Measurements from ENCODE around the gene CIB2. TPM values are rescaled to one million over a fixed set of nuclear protein-coding genes. Genes with fewer than 3 reads are reported as not detected.

Gene CIB2
- total RNA-seq, 1 experiment from 2014 or later, result 17.3 TPM

DNA sequence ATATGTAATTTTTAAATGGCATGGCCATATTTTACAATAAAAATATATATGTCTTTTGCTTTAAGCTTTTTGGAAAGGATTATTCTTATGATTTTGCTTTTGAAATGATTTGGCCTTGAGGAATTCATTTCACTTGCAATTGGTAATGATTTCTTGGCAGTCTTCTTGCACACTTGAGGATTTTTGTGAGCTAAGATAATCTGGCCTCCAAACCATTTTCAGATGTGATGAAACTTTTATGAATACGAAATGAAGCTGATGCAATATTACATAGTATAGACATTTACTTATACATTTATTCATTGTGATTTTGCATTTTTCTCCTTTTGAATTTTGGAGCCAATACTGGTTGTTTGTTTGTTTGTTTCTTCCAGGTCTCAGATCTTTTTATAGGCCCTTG lies 45.3 kb downstream of the CIB2 start:
- POLR2A ChIA-PET, result no interaction called here
- H3K36me3 ChIP-seq (ENCODE audit: control insufficient read depth in 1 of 2, insufficient read depth in 2 of 2, low read length in 2 of 2), result no peaks in the 10 kb centered on the region

More for the DNA sequence above, 45.3 kb downstream of the CIB2 start:
- no peak overlapping the region for H3K4me2 ChIP-seq (ENCODE audit: low read length)
- TF ChIP-seq REST (IDR thresholded peaks at IDR 0.05; ENCODE audit: low read depth) (no peak), YY1 (IDR thresholded peaks at IDR 0.05; ENCODE audit: extremely low read depth, insufficient replicate concordance, low read depth, low read length) (no peak), SP1 (IDR thresholded peaks at IDR 0.05; ENCODE audit: low read depth) (no peak), CBX3 (IDR thresholded peaks at IDR 0.05; ENCODE audit: low read depth) (no peak), FOSL1 (IDR thresholded peaks at IDR 0.05; ENCODE audit: low read depth) (no peak), POLR2A (IDR thresholded peaks at IDR 0.05; ENCODE audit: borderline replicate concordance, extremely low read depth, insufficient read depth, insufficient read length) (no peak), EZH2 (IDR thresholded peaks at IDR 0.05) (no peak), SRF (IDR thresholded peaks at IDR 0.05; ENCODE audit: low read depth) (no peak), CEBPB (IDR thresholded peaks at IDR 0.05; ENCODE audit: low read depth) (no peak), SIN3A (IDR thresholded peaks at IDR 0.05; ENCODE audit: low read depth) (no peak), CTCF (IDR thresholded peaks at IDR 0.05 in 2 of 3, conservative IDR thresholded peaks at IDR 0.05 in 1 of 3; ENCODE audit: borderline replicate concordance in 1 of 3, insufficient read depth in 1 of 3, low read depth in 2 of 3, low read length in 2 of 3) (no peak), EZH2phosphoT487 (IDR thresholded peaks at IDR 0.05; ENCODE audit: borderline replicate concordance) (no peak), JUND (IDR thresholded peaks at IDR 0.05) (no peak), ZNF274 (IDR thresholded peaks at IDR 0.05; ENCODE audit: low read depth, low read length) (no peak)
- TF ChIP-seq, protein P1, sequence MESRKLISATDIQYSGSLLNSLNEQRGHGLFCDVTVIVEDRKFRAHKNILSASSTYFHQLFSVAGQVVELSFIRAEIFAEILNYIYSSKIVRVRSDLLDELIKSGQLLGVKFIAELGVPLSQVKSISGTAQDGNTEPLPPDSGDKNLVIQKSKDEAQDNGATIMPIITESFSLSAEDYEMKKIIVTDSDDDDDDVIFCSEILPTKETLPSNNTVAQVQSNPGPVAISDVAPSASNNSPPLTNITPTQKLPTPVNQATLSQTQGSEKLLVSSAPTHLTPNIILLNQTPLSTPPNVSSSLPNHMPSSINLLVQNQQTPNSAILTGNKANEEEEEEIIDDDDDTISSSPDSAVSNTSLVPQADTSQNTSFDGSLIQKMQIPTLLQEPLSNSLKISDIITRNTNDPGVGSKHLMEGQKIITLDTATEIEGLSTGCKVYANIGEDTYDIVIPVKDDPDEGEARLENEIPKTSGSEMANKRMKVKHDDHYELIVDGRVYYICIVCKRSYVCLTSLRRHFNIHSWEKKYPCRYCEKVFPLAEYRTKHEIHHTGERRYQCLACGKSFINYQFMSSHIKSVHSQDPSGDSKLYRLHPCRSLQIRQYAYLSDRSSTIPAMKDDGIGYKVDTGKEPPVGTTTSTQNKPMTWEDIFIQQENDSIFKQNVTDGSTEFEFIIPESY (IDR thresholded peaks at IDR 0.05; ENCODE audit: extremely low read depth, insufficient replicate concordance, low read length), result no peak
- TF ChIP-seq, protein P2, sequence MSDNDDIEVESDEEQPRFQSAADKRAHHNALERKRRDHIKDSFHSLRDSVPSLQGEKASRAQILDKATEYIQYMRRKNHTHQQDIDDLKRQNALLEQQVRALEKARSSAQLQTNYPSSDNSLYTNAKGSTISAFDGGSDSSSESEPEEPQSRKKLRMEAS (IDR thresholded peaks at IDR 0.05), result no peak
- H3K27me3 ChIP-seq (ENCODE audit: insufficient read depth, low read length), result no peaks in the 10 kb centered on the region
- no peaks in the 10 kb centered on the region for H3K9me3 ChIP-seq (ENCODE audit: control insufficient read depth in 1 of 2, insufficient read depth in 1 of 2, low read depth in 1 of 2, low read length in 2 of 2)
- ChIA-PET RAD21 (ENCODE audit: low non-redundant PET in 1 of 2, low total read pairs in 2 of 2, uncharacterized antibody in 2 of 2, unreplicated experiment in 2 of 2) (no interaction called here), CTCF (no interaction called here)
- H3K9me2 ChIP-seq (ENCODE audit: insufficient read depth), result no peaks in the 10 kb centered on the region
- H3K27ac ChIP-seq (ENCODE audit: low read depth, low read length), result no peak overlapping the region
- H3K9ac ChIP-seq (ENCODE audit: low read length), result no peak overlapping the region
- no peak for ATAC-seq
- no peak overlapping the region for H2AFZ ChIP-seq (ENCODE audit: low read depth, low read length, poor library complexity, severe bottlenecking)
- DNase-seq (ENCODE audit: low read depth, low spot score), result no peak
- no TSS peak for BruUV-seq (replicated peaks)
- H4K20me1 ChIP-seq (ENCODE audit: insufficient read depth), result no peaks in the 10 kb centered on the region
- intact Hi-C loops (cut with micrococcal nuclease), result no loop called here
- no peaks in the 10 kb centered on the region for H3K4me1 ChIP-seq (ENCODE audit: control insufficient read depth in 1 of 2, insufficient read depth in 2 of 2, low read length in 2 of 2)
- no peak overlapping the region for H3K4me3 ChIP-seq (replicated peaks in 1 of 2; ENCODE audit: low read depth in 1 of 2, low read length in 2 of 2)
- no peaks in the 10 kb centered on the region for H3K79me2 ChIP-seq (ENCODE audit: insufficient read depth, low read length)

Data from HCT116 (cell line).